Measurements from ENCODE around the gene EIF3K.

The EIF3K gene

DNA sequence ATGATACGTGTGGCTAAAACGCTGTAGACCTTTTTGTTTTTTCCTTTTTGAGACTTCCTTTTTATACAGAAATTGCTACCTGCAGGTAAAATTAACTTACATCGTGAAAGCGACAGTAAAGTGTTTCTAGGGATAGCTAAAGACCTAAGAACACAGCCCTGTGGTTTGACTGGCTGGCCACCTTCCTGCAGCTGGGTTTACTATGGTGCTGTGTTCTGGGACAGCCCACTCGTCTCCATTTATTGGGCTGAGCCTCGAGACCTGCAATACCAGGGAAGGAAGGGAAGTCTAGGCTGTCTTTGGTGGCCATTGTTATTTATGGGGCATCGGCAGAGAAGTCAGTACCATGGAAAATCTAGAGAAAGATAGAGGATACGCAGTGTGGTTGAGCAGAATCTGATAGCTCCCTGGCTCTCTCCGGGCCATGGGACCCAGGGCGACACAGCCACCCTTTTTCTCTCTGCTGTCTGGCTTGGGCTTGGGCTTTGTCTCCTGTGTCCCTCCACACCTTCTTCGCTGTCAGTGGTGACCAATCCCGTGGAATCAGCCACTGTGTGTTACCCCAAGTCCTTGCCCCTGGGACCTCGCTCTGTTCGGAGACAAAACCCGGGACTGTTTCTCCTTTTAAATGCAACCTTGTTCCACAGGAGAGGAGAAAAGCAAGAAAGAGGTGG lies 59.4 kb downstream of the EIF3K start:
- DNase-seq: no peak
- peaks cover 14% of the 10 kb centered on the region for H3K4me1 ChIP-seq (ENCODE audit: low read length)

DNA sequence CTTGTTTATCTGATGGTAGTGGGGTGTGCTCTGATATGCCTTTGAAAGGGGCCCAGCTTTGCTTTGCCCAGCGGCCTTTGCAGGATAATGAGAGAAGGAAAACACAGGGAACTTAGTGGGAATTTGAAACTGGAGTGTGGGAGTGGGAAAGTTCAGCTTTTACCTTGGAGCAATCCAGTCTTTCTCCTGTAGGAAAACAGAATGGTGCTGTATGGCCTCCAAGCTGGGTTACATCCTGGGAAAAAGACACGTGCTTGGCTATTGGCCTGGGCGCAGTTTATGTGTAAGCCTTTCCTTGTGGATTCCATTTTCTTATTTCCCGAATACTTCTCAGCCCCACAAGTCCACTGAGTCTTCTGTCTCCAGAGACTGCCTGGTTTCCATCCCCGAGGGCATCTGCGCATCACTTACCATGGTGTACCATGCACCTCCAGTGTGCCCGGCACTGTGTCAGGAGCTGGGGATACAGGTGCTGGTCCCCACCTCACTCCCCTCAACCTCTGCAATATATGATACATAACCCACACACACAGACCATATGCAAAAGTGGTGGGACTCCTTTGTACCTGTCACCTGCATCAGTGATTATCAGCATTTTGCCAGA lies 60.0 kb downstream of the EIF3K start:
- Histone ChIP-seq H2AFZ (ENCODE audit: low read length) (no peak overlapping the region), H3K9ac (ENCODE audit: low read length) (no peak overlapping the region), H3K4me3 (ENCODE audit: low read length) (no peak overlapping the region), H3K4me1 (ENCODE audit: low read length) (peaks cover 20% of the 10 kb centered on the region), H3K9me2 (replicated peaks; ENCODE audit: insufficient read depth, low read length) (no peaks in the 10 kb centered on the region), H4K20me1 (ENCODE audit: insufficient read depth, low read length) (peaks cover 13% of the 10 kb centered on the region; the same call in 1 of the 2 replicates), H3K36me3 (replicated peaks; ENCODE audit: insufficient read depth, low read length) (no peaks in the 10 kb centered on the region), H3K27me3 (replicated peaks; ENCODE audit: insufficient read depth, low read length) (no peaks in the 10 kb centered on the region), H3F3A (ENCODE audit: insufficient read depth, low read length) (peaks cover 18% of the 10 kb centered on the region), H3K79me2 (ENCODE audit: low read length) (peaks cover 95% of the 10 kb centered on the region), H3K9me3 (replicated peaks; ENCODE audit: insufficient read depth, low read length) (no peaks in the 10 kb centered on the region), H3K27ac (ENCODE audit: low read length) (no peak overlapping the region), H3K4me2 (ENCODE audit: low read depth, low read length) (no peak overlapping the region)
- TF ChIP-seq EZH2 (optimal IDR thresholded peaks at IDR 0.05; ENCODE audit: low read depth, low read length) (no peak), CTCF (IDR thresholded peaks at IDR 0.05; ENCODE audit: low read length) (no peak)
- DNase-seq: no peak

More for the DNA sequence above, 59.4 kb downstream of the EIF3K start:
- Histone ChIP-seq H3K9me3 (replicated peaks; ENCODE audit: insufficient read depth, low read length) (no peaks in the 10 kb centered on the region), H3K4me3 (ENCODE audit: low read length) (no peak overlapping the region), H3K27ac (ENCODE audit: low read length) (no peak overlapping the region), H3K79me2 (ENCODE audit: low read length) (peaks cover 94% of the 10 kb centered on the region), H3K9me2 (replicated peaks; ENCODE audit: insufficient read depth, low read length) (no peaks in the 10 kb centered on the region), H3K36me3 (replicated peaks; ENCODE audit: insufficient read depth, low read length) (no peaks in the 10 kb centered on the region), H3F3A (ENCODE audit: insufficient read depth, low read length) (peaks cover 12% of the 10 kb centered on the region), H3K27me3 (replicated peaks; ENCODE audit: insufficient read depth, low read length) (no peaks in the 10 kb centered on the region), H3K4me2 (ENCODE audit: low read depth, low read length) (no peak overlapping the region), H2AFZ (ENCODE audit: low read length) (no peak overlapping the region), H4K20me1 (ENCODE audit: insufficient read depth, low read length) (peaks cover 13% of the 10 kb centered on the region; the same call in 1 of the 2 replicates), H3K9ac (ENCODE audit: low read length) (no peak overlapping the region)
- TF ChIP-seq CTCF (IDR thresholded peaks at IDR 0.05; ENCODE audit: low read length): no peak
- no peak for TF ChIP-seq EZH2phosphoT487 (IDR thresholded peaks at IDR 0.05; ENCODE audit: low read length)
- no peak for TF ChIP-seq EZH2 (optimal IDR thresholded peaks at IDR 0.05; ENCODE audit: low read depth, low read length)

- no peak overlapping the region for H3K4me2 ChIP-seq (ENCODE audit: low read depth, low read length)
- no peaks in the 10 kb centered on the region for H3K9me3 ChIP-seq (replicated peaks; ENCODE audit: insufficient read depth, low read length)
- H3K9me2 ChIP-seq (replicated peaks; ENCODE audit: insufficient read depth, low read length): no peaks in the 10 kb centered on the region
- TF ChIP-seq EZH2 (optimal IDR thresholded peaks at IDR 0.05; ENCODE audit: low read depth, low read length): no peak
- no peak for TF ChIP-seq CTCF (IDR thresholded peaks at IDR 0.05; ENCODE audit: low read length)
- TF ChIP-seq EZH2phosphoT487 (IDR thresholded peaks at IDR 0.05; ENCODE audit: low read length): no peak
- H4K20me1 ChIP-seq (ENCODE audit: insufficient read depth, low read length): peaks cover 13% of the 10 kb centered on the region; the same call in 1 of the 2 replicates
- no peak overlapping the region for H3K9ac ChIP-seq (ENCODE audit: low read length)
- no peaks in the 10 kb centered on the region for H3K36me3 ChIP-seq (replicated peaks; ENCODE audit: insufficient read depth, low read length)
- no peak for DNase-seq
- H2AFZ ChIP-seq (ENCODE audit: low read length): no peak overlapping the region
- peaks cover 95% of the 10 kb centered on the region for H3K79me2 ChIP-seq (ENCODE audit: low read length)
- H3K27ac ChIP-seq (ENCODE audit: low read length): no peak overlapping the region
- peaks cover 21% of the 10 kb centered on the region for H3F3A ChIP-seq (ENCODE audit: insufficient read depth, low read length)
- no peaks in the 10 kb centered on the region for H3K27me3 ChIP-seq (replicated peaks; ENCODE audit: insufficient read depth, low read length)
- no peak overlapping the region for H3K4me3 ChIP-seq (ENCODE audit: low read length)
- H3K4me1 ChIP-seq (ENCODE audit: low read length): peaks cover 27% of the 10 kb centered on the region
Observed at GRCh38 chr19:38679839-38680238, 60.9 kb downstream of the EIF3K start.
